ENCODE measurements around the gene INSL3. TPM values are rescaled to one million over a fixed set of nuclear protein-coding genes. Genes with fewer than 3 reads are reported as not detected.

Gene INSL3
- total RNA-seq, 1 experiment from 2014 or later, result 0.57 TPM

- no peak overlapping the region for H3K27ac ChIP-seq (ENCODE audit: low read length)
- in situ Hi-C loops (cut with HindIII; ENCODE audit: low pct_unique_long_range_greater_than_20kb, low sequenced_read_pairs) (no loop called here), intact Hi-C loops (cut with micrococcal nuclease; ENCODE audit: unreplicated experiment) (no loop called here)
- H3K4me1 ChIP-seq (ENCODE audit: control insufficient read depth, insufficient read depth, low read length), result no peaks in the 10 kb centered on the region
- no peaks in the 10 kb centered on the region for H3K27me3 ChIP-seq (ENCODE audit: control insufficient read depth, insufficient read depth, low read length)
- ATAC-seq, result no peak
- H3K9me3 ChIP-seq (ENCODE audit: control insufficient read depth, insufficient read depth, low read depth, low read length), result no peaks in the 10 kb centered on the region
- BruUV-seq (replicated peaks), result no TSS peak
- POLR2A ChIA-PET, result no interaction called here
- no peaks in the 10 kb centered on the region for H3K36me3 ChIP-seq (ENCODE audit: control insufficient read depth, insufficient read depth, low read length)
- no peak for DNase-seq (ENCODE audit: low read depth, low spot score)
- H3K4me3 ChIP-seq (ENCODE audit: low read depth in 2 of 2, low read length in 2 of 2), result no peak overlapping the region
- no peak for TF ChIP-seq POLR2AphosphoS5 (IDR thresholded peaks at IDR 0.05; ENCODE audit: low read depth, low read length)
- CTCF ChIA-PET, result no interaction called here
Measured at GRCh38 chr19:17772172-17772571, 49.1 kb downstream of the INSL3 start.

DNA sequence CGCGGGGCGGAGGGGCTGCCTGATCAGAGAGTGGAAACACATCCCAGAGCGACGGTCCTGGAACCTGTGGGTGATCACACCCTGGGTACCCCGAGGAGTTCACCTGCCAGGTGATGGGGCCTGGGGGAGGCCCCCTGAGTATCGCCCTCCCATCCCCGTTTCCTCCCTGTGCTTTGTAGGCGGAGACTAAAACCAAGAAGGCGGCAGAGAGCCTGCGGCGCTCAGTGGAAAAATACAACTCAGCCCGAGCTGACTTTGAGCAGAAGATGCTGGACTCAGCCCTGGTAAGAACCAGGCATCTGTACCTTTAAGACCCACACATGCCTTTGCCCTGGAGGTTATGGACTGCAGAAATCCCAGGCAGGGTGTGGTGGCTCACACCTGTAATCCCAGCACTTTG, 50.7 kb downstream of the INSL3 start:
- no TSS peak for BruUV-seq (replicated peaks)
- intact Hi-C loops (cut with micrococcal nuclease; ENCODE audit: unreplicated experiment) (no loop called here), in situ Hi-C loops (cut with HindIII; ENCODE audit: low pct_unique_long_range_greater_than_20kb, low sequenced_read_pairs) (no loop called here)
- no peak for DNase-seq (ENCODE audit: low read depth, low spot score)
- TF ChIP-seq, protein P1, sequence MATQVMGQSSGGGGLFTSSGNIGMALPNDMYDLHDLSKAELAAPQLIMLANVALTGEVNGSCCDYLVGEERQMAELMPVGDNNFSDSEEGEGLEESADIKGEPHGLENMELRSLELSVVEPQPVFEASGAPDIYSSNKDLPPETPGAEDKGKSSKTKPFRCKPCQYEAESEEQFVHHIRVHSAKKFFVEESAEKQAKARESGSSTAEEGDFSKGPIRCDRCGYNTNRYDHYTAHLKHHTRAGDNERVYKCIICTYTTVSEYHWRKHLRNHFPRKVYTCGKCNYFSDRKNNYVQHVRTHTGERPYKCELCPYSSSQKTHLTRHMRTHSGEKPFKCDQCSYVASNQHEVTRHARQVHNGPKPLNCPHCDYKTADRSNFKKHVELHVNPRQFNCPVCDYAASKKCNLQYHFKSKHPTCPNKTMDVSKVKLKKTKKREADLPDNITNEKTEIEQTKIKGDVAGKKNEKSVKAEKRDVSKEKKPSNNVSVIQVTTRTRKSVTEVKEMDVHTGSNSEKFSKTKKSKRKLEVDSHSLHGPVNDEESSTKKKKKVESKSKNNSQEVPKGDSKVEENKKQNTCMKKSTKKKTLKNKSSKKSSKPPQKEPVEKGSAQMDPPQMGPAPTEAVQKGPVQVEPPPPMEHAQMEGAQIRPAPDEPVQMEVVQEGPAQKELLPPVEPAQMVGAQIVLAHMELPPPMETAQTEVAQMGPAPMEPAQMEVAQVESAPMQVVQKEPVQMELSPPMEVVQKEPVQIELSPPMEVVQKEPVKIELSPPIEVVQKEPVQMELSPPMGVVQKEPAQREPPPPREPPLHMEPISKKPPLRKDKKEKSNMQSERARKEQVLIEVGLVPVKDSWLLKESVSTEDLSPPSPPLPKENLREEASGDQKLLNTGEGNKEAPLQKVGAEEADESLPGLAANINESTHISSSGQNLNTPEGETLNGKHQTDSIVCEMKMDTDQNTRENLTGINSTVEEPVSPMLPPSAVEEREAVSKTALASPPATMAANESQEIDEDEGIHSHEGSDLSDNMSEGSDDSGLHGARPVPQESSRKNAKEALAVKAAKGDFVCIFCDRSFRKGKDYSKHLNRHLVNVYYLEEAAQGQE (IDR thresholded peaks at IDR 0.05; ENCODE audit: insufficient read depth in 1 of 2, low read depth in 2 of 2, low read length in 1 of 2), result no peak
- TF ChIP-seq POLR2AphosphoS5 (IDR thresholded peaks at IDR 0.05; ENCODE audit: low read depth, low read length) (no peak), SIN3A (IDR thresholded peaks at IDR 0.05; ENCODE audit: borderline replicate concordance, insufficient read depth, low read depth, low read length) (no peak), CTCF (IDR thresholded peaks at IDR 0.05) (no peak), TCF7L2 (IDR thresholded peaks at IDR 0.05; ENCODE audit: low read depth, low read length) (no peak)
- H3K9me3 ChIP-seq (ENCODE audit: control insufficient read depth, insufficient read depth, low read depth, low read length), result no peaks in the 10 kb centered on the region
- no peaks in the 10 kb centered on the region for H3K36me3 ChIP-seq (ENCODE audit: control insufficient read depth, insufficient read depth, low read length)
- POLR2A ChIA-PET, result no interaction called here
- H3K27ac ChIP-seq (ENCODE audit: low read length), result no peak overlapping the region
- ATAC-seq, result no peak
- no peak overlapping the region for H3K4me3 ChIP-seq (ENCODE audit: low read depth in 2 of 2, low read length in 2 of 2)
- peaks cover 3% of the 10 kb centered on the region; the same call in 1 of the 2 replicates for H3K4me1 ChIP-seq (ENCODE audit: control insufficient read depth, insufficient read depth, low read length)
- CTCF ChIA-PET, result no interaction called here
- no peaks in the 10 kb centered on the region for H3K27me3 ChIP-seq (ENCODE audit: control insufficient read depth, insufficient read depth, low read length)

- Histone ChIP-seq H3K9me3 (ENCODE audit: control insufficient read depth, insufficient read depth, low read depth, low read length) (no peaks in the 10 kb centered on the region), H3K36me3 (ENCODE audit: control insufficient read depth, insufficient read depth, low read length) (no peaks in the 10 kb centered on the region), H3K4me1 (ENCODE audit: control insufficient read depth, insufficient read depth, low read length) (peaks cover 3% of the 10 kb centered on the region; the same call in 1 of the 2 replicates), H3K27me3 (ENCODE audit: control insufficient read depth, insufficient read depth, low read length) (no peaks in the 10 kb centered on the region), H3K27ac (ENCODE audit: low read length) (no peak overlapping the region), H3K4me3 (ENCODE audit: low read depth in 2 of 2, low read length in 2 of 2) (no peak overlapping the region)
- ChIA-PET POLR2A (interaction anchor here (0.6 kb wide), 1 partner anchor 24 kb away, joined by 3 read pairs; no protein-coding TSS in a partner anchor), CTCF (interaction anchor here (0.8 kb wide), 1 partner anchor 191 kb away, joined by 6 read pairs; no protein-coding TSS in a partner anchor)
- in situ Hi-C loops (cut with HindIII; ENCODE audit: low pct_unique_long_range_greater_than_20kb, low sequenced_read_pairs) (no loop called here), intact Hi-C loops (cut with micrococcal nuclease; ENCODE audit: unreplicated experiment) (no loop called here)
- TF ChIP-seq POLR2AphosphoS5 (IDR thresholded peaks at IDR 0.05; ENCODE audit: low read depth, low read length) (no peak), CTCF (IDR thresholded peaks at IDR 0.05) (no peak), SIN3A (IDR thresholded peaks at IDR 0.05; ENCODE audit: borderline replicate concordance, insufficient read depth, low read depth, low read length) (no peak), TCF7L2 (IDR thresholded peaks at IDR 0.05; ENCODE audit: low read depth, low read length) (no peak)
- TF ChIP-seq, protein P1 (IDR thresholded peaks at IDR 0.05; ENCODE audit: insufficient read depth in 1 of 2, low read depth in 2 of 2, low read length in 1 of 2), result no peak
- no TSS peak for BruUV-seq (replicated peaks)
- ATAC-seq (no peak), DNase-seq (ENCODE audit: low read depth, low spot score) (no peak)
Measured at GRCh38 chr19:17767559-17767958, 53.8 kb downstream of the INSL3 start.
